NCI-H345 (cell line): ENCODE data around the gene HDAC4.
A peak's percentile ranks its signal among the peaks of the same experiment; 100 is the strongest.

Experiments
- DNase-seq: peaks from one replicate; lab custom pipeline; 2025; lab: John Stamatoyannopoulos, UW

The HDAC4 gene

GRCh38 chr2:239327536-239328350 is 73.1 kb downstream of the HDAC4 start:
- DNase-seq = no peak

DNA sequence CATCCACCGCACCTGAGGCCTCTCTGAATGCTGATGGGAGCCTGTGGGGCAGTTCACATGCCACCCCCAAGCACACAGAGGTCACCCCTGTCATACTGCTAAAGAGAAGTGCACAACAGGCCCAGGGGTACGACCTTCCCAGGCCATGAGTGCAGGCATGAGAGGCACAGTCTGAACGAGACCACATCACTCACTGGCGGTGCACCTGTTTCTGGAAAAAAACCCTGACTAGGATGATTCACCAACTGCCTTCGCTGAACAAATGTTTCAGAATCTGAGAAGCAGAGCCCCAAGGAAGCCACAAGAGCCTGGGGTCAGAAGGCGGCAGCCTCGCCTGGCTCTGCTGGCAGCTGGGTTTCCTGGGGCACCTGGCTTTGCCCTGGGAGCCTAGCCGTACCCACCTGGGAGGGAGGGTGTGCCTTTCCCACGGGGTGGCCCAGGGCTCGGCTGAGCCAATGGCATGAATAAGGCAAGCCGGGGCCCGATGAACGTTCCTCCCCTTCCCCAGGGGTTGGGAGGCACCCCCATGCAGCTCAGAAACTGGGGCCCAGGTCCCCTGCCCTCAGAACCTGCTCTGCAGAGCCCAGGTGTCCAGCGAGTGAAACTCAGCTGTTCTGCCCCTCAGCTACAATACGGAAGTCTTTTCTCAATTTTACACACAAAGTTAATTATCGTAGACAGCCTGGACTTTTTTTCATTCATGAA is 73.8 kb downstream of the HDAC4 start:
- DNase-seq = no peak

GRCh38 chr2:239324456-239324855 is 76.4 kb downstream of the HDAC4 start:
- DNase-seq = peak; percentile 62

GRCh38 chr2:239323447-239323846 is 77.4 kb downstream of the HDAC4 start:
- no peak for DNase-seq

DNA sequence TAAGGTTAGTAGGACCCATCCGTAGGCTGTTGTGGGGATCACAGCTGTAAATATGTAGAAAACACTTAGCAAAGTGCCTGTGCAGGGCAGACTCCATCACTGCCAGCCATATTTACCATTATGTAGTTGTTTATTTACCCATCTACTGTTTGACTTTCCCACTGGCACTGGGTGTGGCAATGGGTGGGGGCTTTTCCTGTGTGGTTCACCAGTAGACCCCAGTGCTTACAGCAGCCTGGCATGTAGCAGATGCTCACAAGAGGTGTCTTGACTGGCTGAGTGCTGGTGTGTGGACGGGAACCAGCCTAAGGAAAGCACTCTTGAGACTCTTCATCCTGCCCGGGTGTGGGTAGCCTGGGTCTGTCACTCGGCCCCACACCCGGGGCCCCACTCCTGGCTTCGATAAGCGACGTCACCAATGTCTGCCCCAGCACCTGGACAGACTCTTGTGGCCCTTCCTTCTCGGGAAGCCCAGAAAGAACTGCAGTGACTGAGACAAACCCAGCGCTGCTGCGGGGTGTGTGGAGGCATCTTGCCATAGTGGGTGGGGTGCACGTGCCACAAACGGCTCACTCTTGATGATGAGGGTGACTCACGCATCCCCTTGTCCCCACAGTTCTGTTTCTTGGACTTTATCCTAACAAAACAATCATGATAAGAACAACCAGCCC is 78.3 kb downstream of the HDAC4 start:
- DNase-seq = no peak

DNA sequence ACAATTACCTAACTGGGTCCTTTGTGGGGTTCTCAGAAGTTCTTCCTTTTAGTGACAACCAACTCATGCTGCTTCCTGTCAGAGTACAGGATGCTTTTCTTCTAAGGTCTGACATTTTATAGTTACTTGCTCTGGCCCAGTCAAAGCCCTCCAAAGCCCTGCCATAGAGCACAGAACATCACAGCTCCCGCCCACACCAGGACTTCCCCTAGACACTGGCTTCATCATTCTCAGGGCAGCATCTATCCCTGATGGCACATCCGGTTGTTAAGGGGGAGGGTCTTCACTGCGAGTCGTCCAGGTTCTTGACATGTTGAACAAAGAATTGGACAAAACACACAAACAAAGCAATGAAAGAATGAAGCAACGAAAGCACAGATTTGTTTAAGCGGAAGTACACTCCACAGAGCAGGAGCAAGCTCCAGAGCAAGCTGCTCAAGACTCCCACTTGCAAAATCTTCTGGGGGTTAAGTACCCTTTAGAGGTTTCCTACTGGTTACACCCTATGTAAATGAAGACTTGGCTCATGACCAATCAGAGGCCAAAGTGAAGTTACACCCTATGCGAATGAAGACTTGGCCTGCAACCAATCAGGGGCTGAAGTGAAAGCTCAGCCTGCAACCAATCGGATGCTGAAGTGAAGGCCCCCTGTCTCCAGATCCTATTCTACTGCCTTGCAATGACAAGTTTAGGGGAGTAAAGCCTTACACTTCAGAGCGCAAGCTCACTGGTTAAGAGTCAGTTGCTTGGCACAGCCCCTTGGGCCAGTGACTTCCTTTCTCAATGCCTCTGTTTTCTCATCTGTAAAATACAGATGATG is 79.0 kb downstream of the HDAC4 start:
- DNase-seq = no peak

- DNase-seq = peak; percentile 19
These were observed 81.8 kb downstream of the HDAC4 start for GRCh38 chr2:239318790-239319661.

DNA sequence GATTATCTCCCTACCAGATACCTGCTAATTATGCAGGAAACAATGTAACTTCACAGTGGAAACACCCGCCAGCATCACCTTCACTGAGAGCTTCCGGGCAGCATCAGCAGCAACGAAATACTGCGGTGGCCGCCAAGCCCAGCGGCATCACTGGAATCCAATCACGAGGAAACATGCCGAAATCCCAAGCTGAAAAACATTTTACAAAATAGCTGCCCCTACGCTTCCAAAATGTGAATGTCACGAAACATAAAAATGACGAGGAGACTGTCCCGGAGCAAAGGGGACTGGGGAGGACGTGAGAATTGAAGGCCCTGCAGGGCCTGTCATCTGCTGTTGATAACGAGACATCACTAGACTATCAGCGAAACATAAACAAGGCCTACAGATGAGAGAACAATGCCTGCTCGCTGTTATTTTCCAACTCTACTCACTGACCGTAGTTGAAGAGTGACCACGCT is 82.6 kb downstream of the HDAC4 start:
- DNase-seq = no peak

DNA sequence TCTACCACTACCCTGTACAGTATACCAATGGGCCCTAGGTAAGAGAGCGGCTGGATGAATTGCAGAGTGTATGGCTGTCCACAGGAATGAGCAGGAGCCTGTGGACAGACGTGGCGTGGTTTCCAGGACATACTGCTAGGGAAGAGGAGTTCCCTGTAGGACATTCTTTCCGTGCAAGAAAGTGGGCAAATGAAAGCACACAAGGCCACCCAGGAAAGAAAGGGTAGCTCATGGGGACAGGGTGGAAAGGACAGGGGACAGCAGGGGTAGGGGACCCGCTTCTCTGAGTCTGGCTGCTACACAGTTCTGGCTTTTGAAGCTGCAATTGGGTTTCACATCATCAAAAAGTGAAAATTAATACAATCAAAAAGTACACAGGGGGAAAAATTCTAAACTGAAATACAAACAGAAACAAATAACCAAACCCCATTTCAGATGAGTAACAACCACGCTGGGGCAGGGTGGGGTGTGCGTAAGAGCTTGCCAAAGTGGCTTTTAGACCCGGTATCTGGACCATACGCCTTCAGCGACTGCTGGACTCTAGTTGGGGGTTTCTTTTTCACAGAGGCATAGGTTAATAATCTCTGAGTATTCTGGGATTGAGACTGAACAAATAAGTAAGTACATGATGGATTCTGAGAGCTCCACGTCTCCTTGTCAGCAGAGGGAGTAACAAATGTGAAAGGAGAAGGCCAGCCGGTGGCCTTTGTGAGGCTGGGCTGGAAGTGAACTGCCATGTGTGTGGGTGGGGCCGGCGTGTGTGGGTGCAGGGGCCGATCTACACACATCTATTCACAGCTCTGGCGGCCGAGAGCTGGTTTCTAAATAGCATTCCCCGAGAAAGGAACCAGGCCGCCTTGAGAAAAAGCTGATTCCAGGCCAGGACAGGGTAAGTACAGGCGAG is 84.0 kb downstream of the HDAC4 start:
- DNase-seq = no peak

- DNase-seq = no peak
These were observed 85.5 kb downstream of the HDAC4 start for GRCh38 chr2:239315308-239315707.

GRCh38 chr2:239313776-239314175 is 87.0 kb downstream of the HDAC4 start:
- DNase-seq = no peak

- DNase-seq = no peak
These were observed 87.8 kb downstream of the HDAC4 start for GRCh38 chr2:239312741-239313667.

GRCh38 chr2:239312081-239312511 is 88.7 kb downstream of the HDAC4 start:
- DNase-seq = no peak

DNA sequence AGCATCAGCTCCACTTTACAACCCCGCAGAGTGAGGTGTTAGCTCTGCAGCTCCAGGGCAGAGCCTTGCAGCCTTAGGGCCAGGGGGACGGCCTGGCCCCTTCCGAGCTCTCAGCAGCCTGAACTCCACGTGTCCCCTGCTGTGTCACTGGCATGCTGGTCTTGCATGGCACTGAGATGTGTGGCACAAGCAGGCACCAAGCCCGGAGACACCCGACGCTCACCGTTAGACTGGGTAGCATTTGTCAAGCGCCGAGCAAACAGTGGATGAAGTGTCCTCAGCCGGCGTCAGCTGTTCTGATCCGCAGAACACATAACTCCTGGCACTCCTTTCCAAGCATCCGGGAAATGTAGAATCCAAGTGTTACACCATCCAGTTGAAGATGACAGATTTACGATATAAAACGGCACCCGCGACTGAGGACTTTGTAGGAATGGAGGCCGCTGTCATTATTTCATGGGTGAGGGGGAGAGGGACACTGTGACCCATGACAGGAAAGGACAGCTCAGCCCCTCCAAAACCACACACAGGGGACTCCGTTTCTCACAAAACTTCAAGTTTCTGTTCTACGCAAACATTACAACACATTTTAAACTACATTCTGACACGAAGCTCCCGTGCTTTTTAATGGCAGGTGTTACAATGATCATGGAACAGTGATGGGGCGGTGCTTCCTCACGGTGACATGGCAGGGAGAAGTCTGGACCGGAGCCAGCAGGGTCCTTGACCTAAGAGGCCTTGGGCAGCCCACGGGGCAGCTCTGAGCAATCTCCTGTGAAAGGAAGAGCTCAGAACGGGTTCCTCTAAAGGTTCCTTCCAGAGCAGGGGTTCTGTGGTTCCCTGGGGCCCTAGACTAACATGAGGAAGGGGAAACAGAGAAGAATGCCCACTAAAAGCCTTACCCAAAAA is 89.4 kb downstream of the HDAC4 start:
- no peak for DNase-seq

- DNase-seq = no peak
These were observed 90.3 kb downstream of the HDAC4 start for GRCh38 chr2:239310401-239311061.

DNA sequence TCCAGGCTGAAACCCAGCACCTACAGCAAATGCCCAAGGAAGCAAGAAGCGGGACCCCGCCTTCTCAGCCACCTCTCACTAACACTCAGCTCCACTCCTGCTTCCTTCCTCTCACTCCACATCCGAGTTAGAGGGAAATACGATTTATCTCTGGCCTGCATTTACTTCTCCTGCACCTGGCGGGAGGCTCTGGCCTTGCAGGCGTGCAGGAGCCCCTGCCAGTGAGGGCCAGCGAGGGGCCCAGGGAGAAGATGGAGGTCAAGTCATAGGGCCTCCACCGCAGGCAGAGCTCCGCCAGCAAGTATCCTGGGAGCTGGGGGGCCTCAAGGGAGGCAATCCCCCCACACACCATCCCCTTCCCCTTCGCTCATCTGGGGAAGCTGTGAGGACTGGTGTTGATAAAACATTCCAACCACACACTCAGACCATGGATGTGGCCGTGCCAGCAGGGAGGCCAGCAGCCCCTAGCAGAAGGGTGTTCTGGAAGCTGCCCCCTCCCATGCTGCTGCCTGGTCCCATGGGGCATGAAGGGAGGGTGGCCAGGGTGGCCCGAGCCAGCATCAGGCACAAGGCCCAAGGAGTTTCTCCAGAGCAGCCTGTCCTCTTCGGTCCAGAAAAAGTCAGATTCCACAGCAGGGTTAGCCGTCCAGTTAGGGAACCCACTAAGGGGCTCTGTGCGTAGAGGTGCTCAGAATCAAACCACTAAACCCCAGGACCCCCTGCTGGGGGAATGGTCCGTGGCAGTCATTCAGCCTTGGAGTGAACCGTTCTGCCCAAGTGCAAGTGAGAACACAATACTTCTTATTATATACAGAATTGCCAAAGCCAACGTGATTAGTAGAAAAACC is 91.2 kb downstream of the HDAC4 start:
- DNase-seq = no peak
